ENCODE data around the gene RAPGEF4.

DNA sequence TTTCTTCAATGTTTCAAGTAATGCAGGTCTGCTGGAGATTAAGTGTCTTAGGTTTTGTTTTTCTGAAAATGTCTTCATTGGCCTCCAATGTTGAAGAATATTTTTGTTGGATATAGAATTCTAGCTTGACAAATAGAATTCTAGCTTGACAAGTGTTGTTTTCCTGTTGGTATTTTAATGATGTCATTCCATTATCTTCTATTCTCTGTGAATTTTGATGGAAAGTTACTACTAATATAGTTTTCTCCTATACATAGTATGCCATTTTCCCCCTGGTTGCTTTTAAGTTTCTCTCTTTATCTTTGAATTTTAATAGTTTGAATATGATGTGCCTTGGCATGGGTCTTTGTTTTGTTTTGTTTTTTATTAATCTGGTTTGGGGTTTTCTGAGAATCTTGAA is 119.9 kb downstream of the RAPGEF4 start:
- TF ChIP-seq GATA2 (IDR thresholded peaks at IDR 0.05; ENCODE audit: low read depth, low read length) = no peak
- TF ChIP-seq GATA3 (IDR thresholded peaks at IDR 0.05; ENCODE audit: low read depth, low read length) = no peak
